OCI-LY1 (cell line): Measurements from ENCODE around the gene EIF5.

Experiments
- H2AFZ ChIP-seq: fragments of 200-600 bp; sonication (generic), shearing (Covaris generic); 2 replicates; pipeline ENCODE4 v1.6.0; 2014; ENCODE audit warnings: antibody characterized with exemption, mild to moderate bottlenecking, low read length
- H3F3A ChIP-seq: fragments of 200-600 bp; sonication (generic), shearing (Covaris generic); 2 replicates; pipeline ENCODE4 v1.6.0; 2014; ENCODE audit warnings: mild to moderate bottlenecking, antibody characterized with exemption, low read length, moderate library complexity; ENCODE audit not compliant: insufficient read depth
- H3K27ac ChIP-seq: fragments of 200-600 bp; sonication (generic); 2 replicates; pipeline ENCODE4 v1.5.1; 2014; ENCODE audit warnings: low read length, mixed run types, mild to moderate bottlenecking, low read depth; ENCODE audit not compliant: poor library complexity, severe bottlenecking
- H3K27me3 ChIP-seq: fragments of 200-600 bp; sonication (generic); 2 replicates; pipeline ENCODE4 v1.6.0; 2014; ENCODE audit warnings: antibody characterized with exemption, mild to moderate bottlenecking, low read length, moderate library complexity; ENCODE audit not compliant: insufficient read depth
- H3K36me3 ChIP-seq: fragments of 200-600 bp; sonication (generic); 2 replicates; pipeline ENCODE4 v1.6.1; 2014; ENCODE audit warnings: mild to moderate bottlenecking, antibody characterized with exemption, low read length, moderate library complexity, mixed read lengths; ENCODE audit not compliant: insufficient read depth
- H3K4me1 ChIP-seq: fragments of 200-600 bp; sonication (generic); 2 replicates; pipeline ENCODE4 v1.5.1; 2014; ENCODE audit warnings: mild to moderate bottlenecking, low read length, moderate library complexity; ENCODE audit not compliant: insufficient read depth, severe bottlenecking
- H3K4me2 ChIP-seq: fragments of 200-600 bp; sonication (generic), shearing (Covaris generic); 2 replicates; pipeline ENCODE4 v1.6.1; 2014; ENCODE audit warnings: low read length
- H3K4me3 ChIP-seq: fragments of 200-600 bp; sonication (generic); 2 replicates; pipeline ENCODE4 v1.5.1; 2014; ENCODE audit warnings: low read length, low read depth, mild to moderate bottlenecking, mixed read lengths; ENCODE audit not compliant: poor library complexity, severe bottlenecking
- H3K79me2 ChIP-seq: fragments of 200-600 bp; shearing (Covaris generic); 2 replicates; pipeline ENCODE4 v1.6.1; 2016; ENCODE audit warnings: mixed run types, low read length, mixed read lengths; ENCODE audit not compliant: insufficient read depth
- H3K9ac ChIP-seq: fragments of 200-600 bp; sonication (generic), shearing (Covaris generic); 2 replicates; pipeline ENCODE4 v1.6.1; 2014; ENCODE audit warnings: mild to moderate bottlenecking, low read length, mixed read lengths
- H3K9me2 ChIP-seq: fragments of 200-600 bp; sonication (generic), shearing (Covaris generic); 2 replicates; pipeline ENCODE4 v1.6.1; 2014; ENCODE audit warnings: low read depth, mild to moderate bottlenecking, low read length, mixed read lengths
- H3K9me3 ChIP-seq: fragments of 200-600 bp; shearing (Covaris generic); 2 replicates; pipeline ENCODE4 v1.6.1; 2014; ENCODE audit warnings: low read length, mixed read lengths
- H4K20me1 ChIP-seq: fragments of 200-600 bp; sonication (generic), shearing (Covaris generic); 2 replicates; pipeline ENCODE4 v1.6.0; 2016; ENCODE audit warnings: mild to moderate bottlenecking, low read length; ENCODE audit not compliant: insufficient read depth
- CTCF ChIP-seq: fragments of 200-600 bp; sonication (generic), shearing (Covaris generic); IDR thresholded peaks from 2 replicates; pipeline ENCODE4 v1.5.1; 2017; ENCODE audit warnings: mild to moderate bottlenecking, antibody characterized with exemption, low read length, moderate library complexity, mixed read lengths
- EZH2 ChIP-seq: fragments of 200-600 bp; sonication (generic), shearing (Covaris generic); IDR thresholded peaks from 2 replicates; pipeline ENCODE4 v1.8.0; 2017; ENCODE audit warnings: borderline replicate concordance, mixed run types, mild to moderate bottlenecking, antibody characterized with exemption, low read length, moderate library complexity, mixed read lengths

The EIF5 gene

GRCh38 chr14:103340480-103341212 is 6.6 kb downstream of the EIF5 start:
- no peak overlapping the region for H2AFZ ChIP-seq
- no peaks in the 10 kb centered on the region for H3K9me3 ChIP-seq
- H3K79me2 ChIP-seq = peaks cover 5% of the 10 kb centered on the region
- H3K4me3 ChIP-seq = no peak overlapping the region
- H3K27me3 ChIP-seq = no peaks in the 10 kb centered on the region
- H4K20me1 ChIP-seq = no peaks in the 10 kb centered on the region; the same call in 1 of the 2 replicates
- H3K27ac ChIP-seq = no peak overlapping the region
- no peaks in the 10 kb centered on the region for H3K9me2 ChIP-seq
- H3K4me2 ChIP-seq = no peak overlapping the region
- peaks cover 95% of the 10 kb centered on the region for H3K36me3 ChIP-seq
- no peak overlapping the region for H3K9ac ChIP-seq
- H3F3A ChIP-seq = peaks cover 45% of the 10 kb centered on the region
- no peak for TF ChIP-seq CTCF
- no peak for TF ChIP-seq EZH2
- H3K4me1 ChIP-seq = peaks cover 5% of the 10 kb centered on the region

DNA sequence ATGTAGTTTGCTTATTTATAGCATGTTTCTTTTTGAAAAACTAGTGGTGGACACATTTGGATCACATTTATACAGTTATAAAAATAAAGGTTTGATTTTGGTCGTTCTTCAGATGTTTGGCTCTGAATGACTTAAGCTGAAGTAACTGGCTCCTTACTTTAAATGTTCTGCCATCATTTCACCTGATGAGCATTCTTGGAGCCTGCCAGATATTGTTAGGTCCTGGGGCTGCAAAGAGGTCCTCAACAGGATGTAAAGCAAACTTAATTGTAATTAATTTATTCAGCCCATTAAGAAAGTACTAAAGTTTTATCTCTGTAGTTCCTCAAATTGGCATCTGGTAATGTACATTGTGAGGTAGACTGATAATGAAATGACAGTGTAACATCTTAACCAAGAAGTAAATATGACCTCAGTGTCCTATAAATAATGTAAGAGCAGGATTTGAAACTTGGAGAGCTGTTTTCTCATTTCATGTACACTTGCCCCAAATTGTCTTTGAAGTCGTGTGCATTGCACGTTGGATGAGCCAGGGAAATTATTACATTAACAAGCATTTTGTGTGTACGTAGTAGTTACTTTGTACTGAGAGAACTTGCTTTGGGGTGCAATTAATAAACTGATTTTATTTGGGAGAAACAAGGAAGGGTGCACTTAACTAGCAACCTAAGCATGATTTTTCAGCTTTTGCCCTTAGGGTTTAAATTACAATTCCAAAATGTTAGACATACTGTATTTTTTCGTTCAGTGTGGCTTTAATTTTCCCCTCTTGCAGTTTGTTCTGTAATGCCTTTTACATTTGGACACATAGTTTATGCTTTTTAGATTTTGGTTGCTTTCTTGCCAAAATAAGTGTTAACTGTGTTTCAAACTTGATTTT is 7.5 kb downstream of the EIF5 start:
- Histone ChIP-seq H3K27ac (no peak overlapping the region), H2AFZ (no peak overlapping the region), H3K4me2 (no peak overlapping the region), H3K36me3 (peaks cover 87% of the 10 kb centered on the region), H3K9me3 (no peaks in the 10 kb centered on the region), H3K4me1 (no peaks in the 10 kb centered on the region), H3F3A (peaks cover 40% of the 10 kb centered on the region), H3K27me3 (no peaks in the 10 kb centered on the region), H4K20me1 (no peaks in the 10 kb centered on the region; the same call in 1 of the 2 replicates), H3K9me2 (no peaks in the 10 kb centered on the region), H3K79me2 (no peaks in the 10 kb centered on the region), H3K9ac (no peak overlapping the region), H3K4me3 (no peak overlapping the region)
- TF ChIP-seq EZH2 (no peak), CTCF (no peak)

- H3K9me2 ChIP-seq = no peaks in the 10 kb centered on the region
- H3K9me3 ChIP-seq = no peaks in the 10 kb centered on the region
- peaks cover 40% of the 10 kb centered on the region for H3F3A ChIP-seq
- TF ChIP-seq CTCF = no peak
- H3K4me1 ChIP-seq = no peaks in the 10 kb centered on the region
- H3K27ac ChIP-seq = no peak overlapping the region
- H4K20me1 ChIP-seq = no peaks in the 10 kb centered on the region; the same call in 1 of the 2 replicates
- H3K4me3 ChIP-seq = no peak overlapping the region
- peaks cover 68% of the 10 kb centered on the region for H3K36me3 ChIP-seq
- H3K9ac ChIP-seq = no peak overlapping the region
- H2AFZ ChIP-seq = no peak overlapping the region
- H3K4me2 ChIP-seq = no peak overlapping the region
- H3K79me2 ChIP-seq = no peaks in the 10 kb centered on the region
- no peaks in the 10 kb centered on the region for H3K27me3 ChIP-seq
Observed at GRCh38 chr14:103343164-103343879, 9.3 kb downstream of the EIF5 start.
